ENCODE measurements around the gene NADK.
A peak's percentile ranks its signal among the peaks of the same experiment; 100 is the strongest.
"Not testable (repeated sequence)": the region's sequence is repeated elsewhere in the genome, so short reads cannot be mapped to it uniquely, and the experiment has no call there.

Gene NADK

GRCh38 chr1:1752636-1753606 is 25.3 kb downstream of the NADK start:
- Histone ChIP-seq H3K4me3 (ENCODE audit: low read depth, low read length) (no peak overlapping the region), H3K36me3 (replicated peaks) (peaks cover 41% of the 10 kb centered on the region), H3K27me3 (replicated peaks) (no peaks in the 10 kb centered on the region), H3K27ac (no peak overlapping the region)
- no peak for DNase-seq
- in situ Hi-C loops (cut with HindIII; ENCODE audit: low pct_ligation_motif_present, low sequenced_read_pairs) = no loop called here
- TF ChIP-seq CTCF (IDR thresholded peaks at IDR 0.05; ENCODE audit: low read depth, low read length, missing control alignments) = no peak

GRCh38 chr1:1752190-1752589 is 26.1 kb downstream of the NADK start:
- no peak overlapping the region for H3K27ac ChIP-seq
- no peak for DNase-seq
- H3K36me3 ChIP-seq (replicated peaks) = peaks cover 41% of the 10 kb centered on the region
- H3K27me3 ChIP-seq (replicated peaks) = no peaks in the 10 kb centered on the region
- in situ Hi-C loops (cut with HindIII; ENCODE audit: low pct_ligation_motif_present, low sequenced_read_pairs) = no loop called here
- no peak overlapping the region for H3K4me3 ChIP-seq (ENCODE audit: low read depth, low read length)
- no peak for TF ChIP-seq CTCF (IDR thresholded peaks at IDR 0.05; ENCODE audit: low read depth, low read length, missing control alignments)

DNA sequence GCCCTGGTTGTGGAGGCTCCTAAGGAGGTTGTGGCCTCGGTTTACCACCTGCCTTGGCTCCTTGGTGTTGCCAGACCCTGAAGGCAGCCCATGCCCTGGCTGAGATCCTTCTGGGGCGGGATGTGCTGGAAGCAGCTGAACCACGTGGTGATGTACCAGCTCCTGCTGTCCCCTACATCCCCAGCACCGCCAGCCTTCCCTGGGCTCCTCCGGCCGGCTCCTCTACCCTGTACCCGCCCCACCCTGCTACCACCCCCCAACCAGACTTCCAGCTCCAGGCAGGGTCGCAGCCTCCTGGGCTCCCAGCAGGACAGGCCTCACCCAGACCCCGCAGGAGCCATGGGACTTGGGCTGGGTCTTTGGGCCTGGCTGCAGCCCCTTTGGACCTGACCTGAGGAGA is 28.3 kb downstream of the NADK start:
- H3K36me3 ChIP-seq (replicated peaks) = peaks cover 24% of the 10 kb centered on the region
- DNase-seq; H3K27ac ChIP-seq; in situ Hi-C loops (cut with HindIII; ENCODE audit: low pct_ligation_motif_present, low sequenced_read_pairs); H3K4me3 ChIP-seq (ENCODE audit: low read depth, low read length); H3K27me3 ChIP-seq (replicated peaks): not testable (repeated sequence)

DNA sequence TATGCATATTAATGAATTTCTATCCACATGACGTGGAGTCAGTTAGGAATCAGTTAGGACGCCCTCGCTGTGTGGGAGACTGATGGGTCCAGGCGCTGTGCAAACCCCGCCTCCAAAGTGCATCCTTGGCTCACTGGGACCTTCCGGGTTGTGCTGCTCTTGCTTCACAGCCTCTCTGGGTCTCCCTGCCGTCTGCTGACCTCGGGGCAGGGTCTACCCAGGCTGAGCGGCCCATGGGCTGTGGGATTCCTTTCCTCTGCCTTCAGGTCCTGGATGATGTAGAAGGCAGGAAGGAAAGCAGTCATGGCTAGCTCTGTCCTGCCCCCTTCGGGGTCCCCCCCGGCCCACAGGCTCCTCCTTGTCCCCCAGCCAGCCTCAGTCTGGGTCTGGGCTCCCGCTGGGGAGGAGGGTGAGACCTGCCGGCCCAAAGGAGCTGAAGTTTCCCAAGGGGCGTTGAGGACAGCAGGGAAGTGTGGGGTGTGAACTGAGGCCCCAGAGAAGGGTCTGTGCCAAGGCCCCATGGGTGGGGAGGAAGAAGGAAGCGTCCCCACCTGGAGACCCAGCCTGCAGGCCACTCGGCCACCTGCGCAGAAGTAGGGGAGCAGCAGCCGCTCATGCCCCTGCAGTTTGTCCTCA is 29.5 kb downstream of the NADK start:
- in situ Hi-C loops (cut with HindIII; ENCODE audit: low pct_ligation_motif_present, low sequenced_read_pairs) = no loop called here
- peaks cover 13% of the 10 kb centered on the region for H3K36me3 ChIP-seq (replicated peaks)
- H3K4me3 ChIP-seq (ENCODE audit: low read depth, low read length) = no peak overlapping the region
- H3K27ac ChIP-seq = no peak overlapping the region
- H3K27me3 ChIP-seq (replicated peaks) = no peaks in the 10 kb centered on the region
- no peak for TF ChIP-seq CTCF (IDR thresholded peaks at IDR 0.05; ENCODE audit: low read depth, low read length, missing control alignments)
- DNase-seq = no peak

- H3K27ac ChIP-seq; DNase-seq; in situ Hi-C loops (cut with HindIII; ENCODE audit: low pct_ligation_motif_present, low sequenced_read_pairs); H3K36me3 ChIP-seq (replicated peaks); H3K4me3 ChIP-seq (ENCODE audit: low read depth, low read length); H3K27me3 ChIP-seq (replicated peaks): not testable (repeated sequence)
Observed at GRCh38 chr1:1746566-1746909, 31.7 kb downstream of the NADK start.

DNA sequence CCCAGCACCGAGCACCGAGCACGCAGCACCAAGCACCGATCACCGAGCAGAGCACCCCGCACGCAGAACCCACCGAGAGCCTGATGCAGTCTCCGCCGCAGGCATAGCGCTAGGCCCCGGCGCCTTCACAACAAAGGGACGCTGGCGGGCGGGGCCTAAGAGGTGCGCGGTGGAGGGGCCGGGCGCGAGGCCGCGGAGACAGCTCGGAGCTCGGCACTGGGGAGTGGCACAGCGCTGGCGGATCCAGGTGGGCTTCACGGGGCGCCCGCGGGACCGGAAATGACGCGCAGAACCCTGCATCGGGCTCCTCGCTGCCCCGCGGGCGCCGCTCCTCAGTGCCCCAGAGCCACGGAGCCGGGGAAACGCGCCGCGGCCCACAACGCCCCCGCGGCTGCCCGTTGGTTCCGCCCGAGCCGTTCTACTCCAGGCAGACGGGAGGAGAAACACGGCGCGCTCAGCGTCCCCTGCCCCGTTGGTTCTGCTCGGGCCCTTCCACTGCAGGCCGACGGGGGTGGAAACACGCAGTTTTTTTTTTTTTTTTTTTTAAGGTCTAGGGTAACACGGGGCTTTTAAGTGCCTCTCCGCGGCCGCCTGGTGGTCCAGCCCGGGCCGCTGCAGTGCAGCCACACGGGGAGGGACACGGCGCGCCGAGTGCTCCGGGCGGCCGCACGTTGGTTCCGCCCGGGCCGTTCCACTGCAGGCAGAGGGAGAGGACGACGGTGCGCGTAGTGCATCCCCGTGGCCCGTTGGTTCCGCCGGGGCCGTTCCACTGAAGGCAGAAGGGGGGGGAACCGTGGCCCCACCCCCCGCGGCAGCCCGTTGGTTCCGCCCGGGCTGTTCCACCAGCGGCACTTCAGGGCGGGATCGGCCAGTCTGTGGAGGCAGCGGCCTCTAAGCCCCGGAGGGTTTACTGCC is 32.4 kb downstream of the NADK start:
- H3K36me3 ChIP-seq (replicated peaks); H3K27ac ChIP-seq; in situ Hi-C loops (cut with HindIII; ENCODE audit: low pct_ligation_motif_present, low sequenced_read_pairs); DNase-seq; H3K27me3 ChIP-seq (replicated peaks): not testable (repeated sequence)
- peak overlapping the region; percentile 51 for H3K4me3 ChIP-seq (ENCODE audit: low read depth, low read length)

GRCh38 chr1:1742529-1742928 is 35.7 kb downstream of the NADK start:
- H3K4me3 ChIP-seq (ENCODE audit: low read depth, low read length); H3K36me3 ChIP-seq (replicated peaks); H3K27me3 ChIP-seq (replicated peaks); H3K27ac ChIP-seq; in situ Hi-C loops (cut with HindIII; ENCODE audit: low pct_ligation_motif_present, low sequenced_read_pairs); DNase-seq: not testable (repeated sequence)

DNA sequence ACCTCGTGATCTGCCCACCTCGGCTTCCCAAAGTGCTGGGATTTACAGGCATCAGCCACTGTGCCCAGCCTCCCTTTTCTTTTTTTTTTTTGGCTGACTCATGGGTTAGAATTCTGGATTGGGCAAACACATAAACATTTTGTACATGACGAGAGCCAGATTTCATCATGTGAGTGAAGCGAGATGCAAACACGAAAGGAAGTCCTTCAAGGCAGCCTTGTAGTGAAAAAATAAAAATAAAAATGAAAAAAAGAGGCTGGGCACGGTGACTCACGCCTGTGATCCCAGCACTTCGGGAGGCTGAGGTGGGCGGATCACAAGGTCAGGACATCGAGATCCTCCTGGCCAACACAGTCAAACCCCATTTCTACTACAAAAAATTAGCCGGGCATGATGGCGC is 37.3 kb downstream of the NADK start:
- H3K4me3 ChIP-seq (ENCODE audit: low read depth, low read length); H3K27me3 ChIP-seq (replicated peaks); H3K36me3 ChIP-seq (replicated peaks); in situ Hi-C loops (cut with HindIII; ENCODE audit: low pct_ligation_motif_present, low sequenced_read_pairs): not testable (repeated sequence)
- peak overlapping the region; percentile 99 for H3K27ac ChIP-seq
- DNase-seq = peak; percentile 94

GRCh38 chr1:1738799-1739337 is 39.4 kb downstream of the NADK start:
- H3K4me3 ChIP-seq (ENCODE audit: low read depth, low read length); H3K27me3 ChIP-seq (replicated peaks); H3K27ac ChIP-seq; H3K36me3 ChIP-seq (replicated peaks); in situ Hi-C loops (cut with HindIII; ENCODE audit: low pct_ligation_motif_present, low sequenced_read_pairs); DNase-seq: not testable (repeated sequence)

- H3K27me3 ChIP-seq (replicated peaks); H3K4me3 ChIP-seq (ENCODE audit: low read depth, low read length); H3K27ac ChIP-seq; DNase-seq; in situ Hi-C loops (cut with HindIII; ENCODE audit: low pct_ligation_motif_present, low sequenced_read_pairs); H3K36me3 ChIP-seq (replicated peaks): not testable (repeated sequence)
Observed at GRCh38 chr1:1737675-1738590, 40.3 kb downstream of the NADK start.

Data from brain microvascular endothelial cell (primary cell).